GM12874 (cell line): ENCODE measurements around the gene PDE1A.

Experiments used
- CTCF ChIP-seq: IDR thresholded peaks from 2 replicates; pipeline ENCODE4 v1.5.1; 2011; ENCODE audit warnings: low read depth, mild to moderate bottlenecking, control low read depth, low read length, moderate library complexity; ENCODE audit not compliant: insufficient read depth

Gene PDE1A

GRCh38 chr2:182358601-182359000, 68.2 kb downstream of the PDE1A start:
- no peak for TF ChIP-seq CTCF

- TF ChIP-seq CTCF = no peak
Measured at GRCh38 chr2:182355815-182356214, 71.0 kb downstream of the PDE1A start.

- no peak for TF ChIP-seq CTCF
Measured at GRCh38 chr2:182351427-182351826, 75.4 kb downstream of the PDE1A start.

GRCh38 chr2:182349268-182349667, 77.6 kb downstream of the PDE1A start:
- no peak for TF ChIP-seq CTCF

GRCh38 chr2:182345384-182345783, 81.5 kb downstream of the PDE1A start:
- TF ChIP-seq CTCF = no peak

- no peak for TF ChIP-seq CTCF
Measured at GRCh38 chr2:182330451-182331305, 96.2 kb downstream of the PDE1A start.

- TF ChIP-seq CTCF = no peak
Measured at GRCh38 chr2:182324665-182325064, 102.2 kb downstream of the PDE1A start.

- no peak for TF ChIP-seq CTCF
Measured at GRCh38 chr2:182321096-182321495, 105.7 kb downstream of the PDE1A start.
